Smooth muscle cell (in vitro differentiated cells): ENCODE measurements around the gene NUP210L. TPM values are rescaled to one million over a fixed set of nuclear protein-coding genes. Genes with fewer than 3 reads are reported as not detected.

Experiments used
- DNase-seq: peaks from one replicate; lab custom pipeline; 2025; ENCODE audit not compliant: unreplicated experiment; lab: John Stamatoyannopoulos, UW
- H2AFZ ChIP-seq: fragments of 200-600 bp; sonication (generic); 2 replicates; pipeline ENCODE4 v1.6.0; 2016; ENCODE audit warnings: antibody characterized with exemption, low read depth, mild to moderate bottlenecking
- H3F3A ChIP-seq: fragments of 200-600 bp; sonication (generic); 2 replicates; pipeline ENCODE4 v1.6.0; 2017; ENCODE audit warnings: antibody characterized with exemption, low read depth
- H3K27ac ChIP-seq: fragments of 200-600 bp; sonication (generic); 2 replicates; pipeline ENCODE4 v1.5.1; 2016; ENCODE audit warnings: low read depth, mild to moderate bottlenecking
- H3K27me3 ChIP-seq: fragments of 200-600 bp; sonication (generic); 2 replicates; pipeline ENCODE4 v1.6.1; 2016; ENCODE audit warnings: low read depth, mild to moderate bottlenecking
- H3K36me3 ChIP-seq: fragments of 200-600 bp; sonication (generic); 2 replicates; pipeline ENCODE4 v1.5.1; 2016; ENCODE audit warnings: low read depth
- H3K4me1 ChIP-seq: fragments of 200-600 bp; sonication (generic); 2 replicates; pipeline ENCODE4 v1.5.1; 2016; ENCODE audit warnings: low read depth
- H3K4me2 ChIP-seq: fragments of 200-600 bp; sonication (generic); 2 replicates; pipeline ENCODE4 v1.6.0; 2016; ENCODE audit warnings: mild to moderate bottlenecking
- H3K4me3 ChIP-seq: fragments of 200-600 bp; sonication (generic); 2 replicates; pipeline ENCODE4 v1.5.1; 2016; ENCODE audit warnings: mild to moderate bottlenecking
- H3K79me2 ChIP-seq: fragments of 200-600 bp; sonication (generic); 2 replicates; pipeline ENCODE4 v1.6.0; 2016; ENCODE audit warnings: low read depth, mild to moderate bottlenecking
- H3K9ac ChIP-seq: fragments of 200-600 bp; sonication (generic); 2 replicates; pipeline ENCODE4 v1.6.0; 2016; ENCODE audit warnings: low read depth
- H3K9me3 ChIP-seq: fragments of 200-600 bp; sonication (generic); replicated peaks from 2 replicates; pipeline ENCODE4 v1.5.1; 2016; ENCODE audit warnings: low read depth
- H4K20me1 ChIP-seq: fragments of 200-600 bp; sonication (generic); 2 replicates; pipeline ENCODE4 v1.6.0; 2016; ENCODE audit warnings: low read depth
- CTCF ChIP-seq: fragments of 200-600 bp; sonication (generic); IDR thresholded peaks from 2 replicates; pipeline ENCODE4 v1.5.1; 2017; ENCODE audit warnings: borderline replicate concordance, mild to moderate bottlenecking, antibody characterized with exemption; ENCODE audit not compliant: insufficient read depth, poor library complexity, severe bottlenecking
- WGBS: methylation state at CpG from one replicate; pipeline ENCODE4 v1.1.7; 2016; ENCODE audit warnings: low lambda C conversion rate; 5-methylcytosine and 5-hydroxymethylcytosine counted together
- polyA plus RNA-seq: library from polyadenylated mRNA; unstranded; fragments of >200 nt; fragmentation: Nextera tagmentation; extraction: Ambion mirVana; gene quantifications from 2 replicates; pipeline ENCODE4 v1.2.1, GENCODE V29; 2016
- total RNA-seq: library from RNA; depleted of rRNA; stranded (reverse); fragments of >200 nt; gene quantifications from 2 replicates; pipeline ENCODE4 v1.2.3, GENCODE V29; 2014

Gene NUP210L
- total and polyA plus RNA-seq, 2 experiments from 2014 or later = 0.90 TPM; not detected in 1

DNA sequence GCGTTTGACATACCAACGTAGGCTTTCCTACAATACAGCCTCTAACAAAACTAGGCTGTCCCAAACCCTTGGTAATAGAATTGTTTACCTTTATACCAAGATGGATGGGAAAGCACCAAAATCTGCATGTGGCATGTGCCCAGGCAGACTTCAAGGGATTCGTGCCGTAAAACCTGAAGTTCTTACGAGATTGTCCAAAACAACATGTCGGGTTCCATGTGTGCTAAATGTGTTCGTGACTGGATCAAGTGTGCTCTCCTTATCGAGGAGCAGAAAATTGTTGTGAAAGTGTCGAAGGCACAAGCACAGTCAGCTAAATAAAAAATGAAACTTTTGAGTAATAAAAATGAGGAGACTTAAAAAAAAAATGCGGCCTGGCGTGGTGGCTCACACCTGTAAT, 159.2 kb downstream of the NUP210L start:
- H3K36me3 ChIP-seq = peaks cover 9% of the 10 kb centered on the region
- peaks cover 18% of the 10 kb centered on the region for H3F3A ChIP-seq
- no peak for TF ChIP-seq CTCF
- no peaks in the 10 kb centered on the region for H3K27me3 ChIP-seq
- WGBS = 95% methylated on average over 11 of the region's 11 CpGs
- no peaks in the 10 kb centered on the region for H3K9me3 ChIP-seq
- H3K4me2 ChIP-seq = no peak overlapping the region
- H3K27ac ChIP-seq = no peak overlapping the region
- no peak overlapping the region for H2AFZ ChIP-seq
- H3K79me2 ChIP-seq = peaks cover 15% of the 10 kb centered on the region
- no peak overlapping the region for H3K4me3 ChIP-seq
- H4K20me1 ChIP-seq = peaks cover 35% of the 10 kb centered on the region
- peaks cover 12% of the 10 kb centered on the region for H3K4me1 ChIP-seq
- no peak for DNase-seq
- H3K9ac ChIP-seq = no peak overlapping the region

- no peak for TF ChIP-seq CTCF
- Histone ChIP-seq H3K27me3 (no peaks in the 10 kb centered on the region), H3K36me3 (peaks cover 9% of the 10 kb centered on the region), H3K79me2 (peaks cover 16% of the 10 kb centered on the region), H3K9me3 (no peaks in the 10 kb centered on the region), H3K4me3 (no peak overlapping the region), H3K27ac (no peak overlapping the region), H3K4me1 (peaks cover 12% of the 10 kb centered on the region), H3K4me2 (no peak overlapping the region), H2AFZ (no peak overlapping the region), H3K9ac (no peak overlapping the region), H3F3A (peaks cover 18% of the 10 kb centered on the region), H4K20me1 (peaks cover 35% of the 10 kb centered on the region)
- DNase-seq = no peak
- 96% methylated on average over 3 of the region's 3 CpGs for WGBS
Measured at GRCh38 chr1:153995202-153995601, 159.7 kb downstream of the NUP210L start.

DNA sequence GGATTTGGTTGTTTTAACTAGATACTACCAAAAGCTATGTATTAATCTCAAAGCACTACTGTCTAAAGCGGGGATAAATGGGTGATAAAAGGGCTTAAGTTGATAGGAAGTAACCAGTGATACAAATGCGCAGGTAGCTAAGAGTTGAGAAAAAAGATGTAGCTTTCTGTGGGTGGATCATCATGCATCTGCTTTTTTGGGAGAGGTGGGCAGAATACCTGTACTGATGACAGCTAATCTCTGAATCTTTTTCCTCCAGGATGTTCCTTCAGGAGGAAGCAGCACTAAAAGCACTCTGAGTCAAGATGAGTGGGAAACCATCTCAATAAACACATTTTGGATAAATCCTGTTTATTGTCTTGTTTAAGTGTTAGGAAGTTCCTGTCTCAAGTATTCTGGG, 163.1 kb downstream of the NUP210L start:
- peak overlapping the region; percentile 97 for H3K9ac ChIP-seq
- no peaks in the 10 kb centered on the region for H3K27me3 ChIP-seq
- peak overlapping the region; percentile 88 for H3K27ac ChIP-seq
- no peak overlapping the region for H2AFZ ChIP-seq
- peak overlapping the region; percentile 85 for H3K4me3 ChIP-seq
- peak overlapping the region; percentile 89 for H3K4me2 ChIP-seq
- H4K20me1 ChIP-seq = peaks cover 35% of the 10 kb centered on the region
- TF ChIP-seq CTCF = no peak
- H3F3A ChIP-seq = peaks cover 18% of the 10 kb centered on the region
- no peak for DNase-seq
- H3K79me2 ChIP-seq = peaks cover 16% of the 10 kb centered on the region
- 90% methylated on average over 2 of the region's 2 CpGs for WGBS
- H3K4me1 ChIP-seq = peaks cover 12% of the 10 kb centered on the region
- peaks cover 9% of the 10 kb centered on the region for H3K36me3 ChIP-seq
- no peaks in the 10 kb centered on the region for H3K9me3 ChIP-seq

DNA sequence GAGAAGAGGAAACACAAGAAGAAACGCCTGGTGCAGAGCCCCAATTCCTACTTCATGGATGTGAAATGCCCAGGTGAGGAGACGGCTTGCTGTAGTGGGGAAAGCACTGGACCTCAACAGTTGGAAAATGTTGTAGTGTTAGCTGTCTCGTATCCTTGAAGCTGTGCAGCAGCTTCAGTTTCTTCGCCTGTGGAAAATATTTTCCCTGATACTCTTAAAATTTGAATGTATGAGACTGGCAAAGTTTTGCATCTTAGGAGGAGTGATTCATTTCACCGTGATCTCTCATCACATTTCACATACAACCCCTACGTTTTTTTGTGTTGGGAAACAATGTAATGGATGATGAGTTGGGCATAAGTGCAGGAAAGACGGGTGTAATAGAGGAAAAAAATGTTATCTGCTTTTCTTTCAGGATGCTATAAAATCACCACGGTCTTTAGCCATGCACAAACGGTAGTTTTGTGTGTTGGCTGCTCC, 163.7 kb downstream of the NUP210L start:
- peak overlapping the region; percentile 89 for H3K4me2 ChIP-seq
- H3K9ac ChIP-seq = peak overlapping the region; percentile 97
- peaks cover 9% of the 10 kb centered on the region for H3K36me3 ChIP-seq
- peaks cover 17% of the 10 kb centered on the region for H3K4me1 ChIP-seq
- H3K27me3 ChIP-seq = no peaks in the 10 kb centered on the region
- H3F3A ChIP-seq = peaks cover 18% of the 10 kb centered on the region
- WGBS = 9% methylated on average over 9 of the region's 9 CpGs
- peaks cover 35% of the 10 kb centered on the region for H4K20me1 ChIP-seq
- H3K9me3 ChIP-seq = no peaks in the 10 kb centered on the region
- H3K27ac ChIP-seq = peak overlapping the region; percentile 88
- no peak for TF ChIP-seq CTCF
- peaks cover 16% of the 10 kb centered on the region for H3K79me2 ChIP-seq
- H2AFZ ChIP-seq = no peak overlapping the region
- peak overlapping the region; percentile 85 for H3K4me3 ChIP-seq
- no peak for DNase-seq
